Omental fat pad (tissue), 4 donors: ENCODE data around the gene THY1. TPM values are rescaled to one million over a fixed set of nuclear protein-coding genes. Genes with fewer than 3 reads are reported as not detected.

Source experiments
- ATAC-seq: fragments of 150-250 bp; one replicate; pipeline ENCODE4 v1.9.1; 2016; ENCODE audit warnings: mild to moderate bottlenecking, moderate library complexity; ENCODE audit not compliant: low FRiP score
- DNase-seq: peaks from one replicate; pipeline ENCODE4 v3.0.0-alpha.2; 2019; ENCODE audit warnings: low spot score
- CTCF ChIP-seq, 3 donors: fragments of 450-650 bp; IDR thresholded peaks; one replicate each; pipeline ENCODE4 v1.5.1; 2016 to 2017; ENCODE audit warnings: antibody characterized with exemption in 3 of 3, mild to moderate bottlenecking in 3 of 3, moderate library complexity in 2 of 3
- total RNA-seq, 4 donors: library from RNA; depleted of rRNA; stranded (reverse); fragments of >200 nt; gene quantifications; one replicate each; pipeline ENCODE4 v1.1.0, GENCODE V29; 2016

Gene THY1
- total RNA-seq, 4 donors from 2014 or later, result 12.0 to 71.5 (median 33.3) TPM

- DNase-seq (no peak), ATAC-seq (peak; percentile 60)
- no peak for TF ChIP-seq CTCF (IDR thresholded peaks at IDR 0.05)
Observed at GRCh38 chr11:119375337-119376196, 47.4 kb downstream of the THY1 start.

GRCh38 chr11:119374632-119375336 lies 48.2 kb downstream of the THY1 start:
- DNase-seq (no peak), ATAC-seq (no peak)
- no peak for TF ChIP-seq CTCF (IDR thresholded peaks at IDR 0.05)

- no peak for TF ChIP-seq CTCF (IDR thresholded peaks at IDR 0.05)
- DNase-seq (peak; percentile 68), ATAC-seq (peak; percentile 29)
Observed at GRCh38 chr11:119373921-119374631, 48.9 kb downstream of the THY1 start.

- ATAC-seq, result no peak
- no peak for TF ChIP-seq CTCF (IDR thresholded peaks at IDR 0.05)
- no peak for DNase-seq
Observed at GRCh38 chr11:119373059-119373920, 49.7 kb downstream of the THY1 start.

- TF ChIP-seq CTCF (IDR thresholded peaks at IDR 0.05), result no peak
- ATAC-seq (no peak), DNase-seq (no peak)
Observed at GRCh38 chr11:119372260-119373058, 50.5 kb downstream of the THY1 start.
